ENCODE results near the gene LPIN1.

LPIN1 gene

GRCh38 chr2:11710210-11710609 is 36.2 kb upstream of the LPIN1 start:
- TF ChIP-seq CTCF (IDR thresholded peaks at IDR 0.05; ENCODE audit: borderline replicate concordance, insufficient read depth, low read depth, low read length) = no peak
- no peak overlapping the region for H3K4me3 ChIP-seq (ENCODE audit: low read depth, low read length)

DNA sequence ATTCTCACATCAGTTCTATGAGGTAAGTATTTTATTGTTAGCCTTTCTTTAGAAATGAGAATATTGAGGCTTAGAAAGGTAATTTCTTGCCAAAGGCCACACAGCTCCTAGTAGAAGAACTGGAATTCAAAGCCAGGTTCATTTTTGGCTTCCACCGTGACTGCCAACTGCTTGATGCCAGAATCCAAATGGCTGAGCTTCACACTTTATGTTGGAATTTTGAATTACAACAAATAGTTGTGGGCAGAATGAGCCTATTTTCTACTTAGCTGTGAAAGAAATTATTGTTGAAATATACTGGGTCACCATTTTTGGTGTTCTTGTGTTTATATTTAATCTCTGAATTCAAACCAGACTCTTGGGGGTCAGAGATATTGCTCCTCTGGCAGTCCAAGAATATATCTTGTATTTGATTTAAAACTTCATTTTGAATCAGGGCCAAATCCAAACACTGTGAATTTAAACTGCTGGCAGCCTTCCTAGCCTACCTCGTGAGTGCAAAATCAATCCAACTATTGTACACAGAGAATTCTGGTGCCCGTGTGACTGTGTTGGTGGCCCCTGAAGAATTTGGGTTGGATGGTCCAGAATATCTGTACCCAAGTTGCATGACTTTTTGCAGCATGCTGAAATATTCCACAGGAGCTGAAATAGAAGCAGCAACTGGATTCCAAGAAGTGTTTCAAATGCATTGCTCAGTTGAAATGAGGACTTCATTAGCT is 35.6 kb upstream of the LPIN1 start:
- TF ChIP-seq CTCF (IDR thresholded peaks at IDR 0.05; ENCODE audit: borderline replicate concordance, insufficient read depth, low read depth, low read length) = no peak

DNA sequence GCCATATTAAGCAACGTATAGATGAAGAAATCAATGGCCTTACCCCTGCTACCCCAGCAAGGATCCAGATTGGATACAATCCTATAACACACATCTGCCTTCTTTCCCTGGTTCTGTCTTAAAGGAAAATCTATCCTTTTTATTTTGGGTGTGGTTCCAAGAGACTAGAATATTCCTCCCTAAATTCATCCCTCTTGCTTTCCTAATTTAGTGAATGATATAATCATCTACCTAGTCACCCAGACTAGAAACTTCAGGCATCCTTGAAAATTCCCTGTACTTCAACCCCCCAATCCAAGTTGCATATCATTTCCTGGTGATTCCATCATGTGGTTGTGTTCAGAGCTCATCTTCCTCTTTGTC is 35.1 kb upstream of the LPIN1 start:
- no peak for TF ChIP-seq CTCF (IDR thresholded peaks at IDR 0.05; ENCODE audit: borderline replicate concordance, insufficient read depth, low read depth, low read length)
- H3K4me3 ChIP-seq (ENCODE audit: low read depth, low read length) = no peak overlapping the region

More for the DNA sequence above, 35.6 kb upstream of the LPIN1 start:
- no peak overlapping the region for H3K4me3 ChIP-seq (ENCODE audit: low read depth, low read length)

- TF ChIP-seq CTCF (IDR thresholded peaks at IDR 0.05; ENCODE audit: borderline replicate concordance, insufficient read depth, low read depth, low read length) = no peak
- no peak overlapping the region for H3K4me3 ChIP-seq (ENCODE audit: low read depth, low read length)
These were observed 34.7 kb upstream of the LPIN1 start for GRCh38 chr2:11711751-11712150.

- no peak for TF ChIP-seq CTCF (IDR thresholded peaks at IDR 0.05; ENCODE audit: borderline replicate concordance, insufficient read depth, low read depth, low read length)
- H3K4me3 ChIP-seq (ENCODE audit: low read depth, low read length) = no peak overlapping the region
These were observed 33.6 kb upstream of the LPIN1 start for GRCh38 chr2:11712866-11713265.

- no peak for TF ChIP-seq CTCF (IDR thresholded peaks at IDR 0.05; ENCODE audit: borderline replicate concordance, insufficient read depth, low read depth, low read length)
- H3K4me3 ChIP-seq (ENCODE audit: low read depth, low read length) = no peak overlapping the region
These were observed 32.6 kb upstream of the LPIN1 start for GRCh38 chr2:11713815-11714214.

- no peak overlapping the region for H3K4me3 ChIP-seq (ENCODE audit: low read depth, low read length)
- TF ChIP-seq CTCF (IDR thresholded peaks at IDR 0.05; ENCODE audit: borderline replicate concordance, insufficient read depth, low read depth, low read length) = no peak
These were observed 30.3 kb upstream of the LPIN1 start for GRCh38 chr2:11715987-11716652.

All from GM12875 (cell line).